GM18858 (cell line): ENCODE results near the gene MGAT3.
A peak's percentile ranks its signal among the peaks of the same experiment; 100 is the strongest.
"Not testable (repeated sequence)": the region's sequence is repeated elsewhere in the genome, so short reads cannot be mapped to it uniquely, and the experiment has no call there.

ENCODE experiments used
- ATAC-seq: cut with Tn5 transposase; IDR thresholded peaks from one replicate; pipeline ENCODE4 v1.9.1; 2021; ENCODE audit not compliant: unreplicated experiment

Gene MGAT3

DNA sequence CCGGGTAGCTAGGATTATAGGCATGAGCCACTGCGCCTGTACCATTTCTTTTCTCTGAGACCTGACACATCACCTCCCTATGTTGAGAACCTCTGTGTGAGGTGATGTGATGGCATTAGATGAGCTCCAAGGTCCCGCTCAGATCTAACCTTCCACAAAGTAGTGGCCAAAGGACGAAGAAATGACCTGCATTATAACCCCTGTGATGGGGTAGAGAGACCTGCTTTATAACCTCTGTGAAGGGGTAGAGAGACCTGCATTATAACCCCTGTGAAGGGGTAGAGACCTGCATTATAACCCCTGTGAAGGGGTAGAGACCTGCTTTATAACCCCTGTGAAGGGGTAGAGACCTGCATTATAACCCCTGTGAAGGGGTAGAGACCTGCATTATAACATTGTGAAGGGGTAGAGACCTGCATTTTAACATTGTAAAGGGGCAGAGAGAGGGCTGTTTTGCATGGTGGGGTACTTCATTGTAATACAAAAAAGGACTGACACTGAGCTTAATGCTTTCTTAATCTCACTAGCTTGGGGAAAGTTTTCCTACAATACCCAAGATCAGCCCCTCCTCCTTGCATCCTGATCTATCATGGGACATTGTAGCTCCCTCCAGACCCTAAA lies 53.8 kb downstream of the MGAT3 start:
- ATAC-seq, result no peak

DNA sequence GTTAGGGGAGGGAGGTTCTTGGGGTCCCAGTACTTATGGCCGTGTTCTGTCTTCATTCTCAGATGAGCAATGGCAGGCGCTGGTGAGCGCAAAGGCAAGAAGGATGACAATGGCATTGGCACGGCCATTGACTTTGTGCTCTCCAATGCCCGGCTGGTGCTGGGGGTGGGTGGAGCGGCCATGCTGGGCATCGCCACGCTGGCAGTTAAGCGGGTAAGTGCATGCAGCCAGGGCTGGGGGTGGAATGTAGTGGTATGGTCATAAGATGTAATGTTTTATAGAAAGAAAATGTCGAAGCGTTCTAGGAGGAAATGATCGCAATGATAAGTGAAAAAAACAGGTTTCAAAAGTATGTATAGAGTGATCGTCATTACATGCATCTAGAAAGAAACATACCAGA lies 54.4 kb downstream of the MGAT3 start:
- ATAC-seq, result no peak

DNA sequence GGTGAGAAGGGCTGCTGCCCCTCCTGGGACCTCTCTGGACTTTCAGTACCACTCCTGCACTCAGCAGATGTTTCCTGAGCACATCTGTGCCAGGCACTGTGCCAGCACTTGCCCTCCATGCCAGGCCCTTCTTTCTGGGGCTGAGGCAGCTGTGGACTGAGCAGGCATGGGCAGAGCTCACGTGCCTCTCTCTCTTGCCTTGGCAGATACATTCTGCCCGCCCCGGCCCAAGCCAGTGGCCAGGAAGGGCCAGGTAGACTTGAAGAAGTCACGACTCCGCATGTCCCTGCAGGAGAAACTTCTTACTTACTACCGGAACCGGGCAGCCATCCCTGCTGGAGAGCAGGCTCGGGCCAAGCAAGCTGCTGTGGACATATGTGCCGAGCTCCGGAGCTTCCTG lies 55.2 kb downstream of the MGAT3 start:
- no peak for ATAC-seq

DNA sequence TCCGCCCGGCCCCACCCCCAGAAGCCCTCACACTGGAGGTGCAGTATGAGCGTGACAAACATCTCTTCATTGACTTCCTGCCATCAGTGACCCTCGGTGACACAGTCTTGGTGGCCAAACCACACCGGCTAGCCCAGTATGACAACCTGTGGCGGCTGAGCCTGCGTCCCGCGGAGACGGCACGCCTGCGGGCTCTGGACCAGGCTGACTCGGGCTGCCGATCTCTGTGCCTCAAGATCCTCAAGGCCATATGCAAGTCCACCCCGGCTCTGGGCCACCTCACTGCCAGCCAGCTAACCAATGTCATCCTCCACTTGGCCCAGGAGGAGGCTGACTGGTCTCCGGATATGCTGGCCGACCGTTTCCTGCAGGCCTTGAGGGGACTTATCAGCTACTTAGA lies 57.0 kb downstream of the MGAT3 start:
- no peak for ATAC-seq

DNA sequence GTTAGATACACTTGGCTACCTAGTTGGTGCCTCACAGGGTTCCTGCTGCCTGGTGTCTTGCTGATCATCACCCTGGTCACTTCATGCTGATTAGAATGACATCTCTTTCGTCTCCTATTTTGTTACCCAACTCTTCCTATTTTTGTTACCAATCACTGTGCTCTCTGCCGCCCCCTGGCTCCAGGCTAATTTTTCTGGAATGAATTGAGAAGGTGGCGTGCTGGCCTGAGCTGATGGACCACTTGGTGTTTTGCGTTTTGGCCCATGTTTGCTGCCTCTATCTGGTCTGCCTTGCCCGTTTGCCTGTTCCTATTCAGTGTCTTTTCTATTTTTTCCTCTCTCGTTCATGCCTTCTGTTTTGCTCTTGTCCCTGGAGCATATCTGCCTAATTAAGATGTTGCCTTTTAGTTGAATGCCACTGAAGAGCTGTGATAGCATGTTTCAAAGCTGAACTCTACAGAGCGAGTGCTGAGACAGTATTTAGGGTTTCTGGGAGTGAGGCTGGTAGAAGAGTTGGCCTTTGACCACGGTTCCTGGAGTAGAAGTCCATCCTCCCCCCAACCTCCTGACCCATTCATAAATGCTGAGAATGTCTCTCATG lies 57.7 kb downstream of the MGAT3 start:
- no peak for ATAC-seq

DNA sequence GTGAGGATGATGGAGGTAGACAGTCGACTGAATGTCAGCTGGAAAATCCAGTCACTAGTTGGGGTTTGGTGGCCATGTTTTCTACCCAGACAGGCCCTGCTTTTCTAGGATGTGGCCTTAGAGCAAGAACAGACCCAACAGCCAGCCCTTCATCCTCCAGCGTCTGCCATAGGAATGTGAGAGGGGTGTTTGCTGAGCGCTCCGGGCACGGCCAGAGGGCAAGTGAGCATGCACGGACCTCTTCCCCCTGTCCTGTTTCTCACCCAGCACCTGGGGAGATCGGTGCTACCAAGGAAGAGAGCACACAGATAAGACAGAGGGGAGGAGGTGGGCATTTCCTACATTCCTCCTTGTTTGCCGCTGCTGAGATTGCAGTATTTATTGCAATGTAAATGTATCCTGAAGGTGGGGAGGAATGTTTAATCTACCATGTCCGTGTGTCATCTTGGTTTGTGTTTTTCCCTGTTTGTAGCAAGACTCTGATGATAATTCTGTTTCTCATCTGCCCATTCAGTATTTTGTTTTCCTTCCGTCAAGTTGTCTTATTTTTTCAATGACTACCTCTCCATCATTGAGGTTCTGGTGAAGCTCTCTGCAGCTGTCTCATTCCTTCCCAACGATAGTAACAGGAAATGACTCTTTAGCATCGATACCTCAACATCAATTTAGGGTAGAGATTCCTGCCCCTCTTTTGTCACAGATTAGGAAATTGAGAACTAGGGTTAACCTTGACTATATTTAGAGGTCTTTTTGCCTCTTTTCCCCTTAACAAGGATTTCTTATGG lies 58.6 kb downstream of the MGAT3 start:
- no peak for ATAC-seq

DNA sequence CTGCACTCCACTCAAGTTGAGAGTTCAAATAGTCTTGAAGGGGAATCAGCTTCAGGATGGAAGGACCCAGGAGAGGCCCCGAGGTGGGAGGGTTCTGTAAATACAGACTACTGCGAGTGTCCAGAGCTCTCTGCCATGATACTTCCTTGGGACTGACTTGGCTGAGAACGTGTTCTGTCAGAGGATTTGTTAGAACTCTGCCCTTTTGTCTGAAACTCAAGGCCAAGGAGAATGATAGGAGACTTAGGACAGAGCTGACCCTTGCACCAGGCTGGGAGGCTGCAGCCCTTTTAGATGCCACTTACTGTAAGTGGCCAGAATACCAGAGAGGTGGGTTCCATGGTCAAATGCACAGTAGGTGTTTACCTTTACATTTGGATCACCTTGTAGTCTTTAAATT lies 60.7 kb downstream of the MGAT3 start:
- ATAC-seq, result no peak

DNA sequence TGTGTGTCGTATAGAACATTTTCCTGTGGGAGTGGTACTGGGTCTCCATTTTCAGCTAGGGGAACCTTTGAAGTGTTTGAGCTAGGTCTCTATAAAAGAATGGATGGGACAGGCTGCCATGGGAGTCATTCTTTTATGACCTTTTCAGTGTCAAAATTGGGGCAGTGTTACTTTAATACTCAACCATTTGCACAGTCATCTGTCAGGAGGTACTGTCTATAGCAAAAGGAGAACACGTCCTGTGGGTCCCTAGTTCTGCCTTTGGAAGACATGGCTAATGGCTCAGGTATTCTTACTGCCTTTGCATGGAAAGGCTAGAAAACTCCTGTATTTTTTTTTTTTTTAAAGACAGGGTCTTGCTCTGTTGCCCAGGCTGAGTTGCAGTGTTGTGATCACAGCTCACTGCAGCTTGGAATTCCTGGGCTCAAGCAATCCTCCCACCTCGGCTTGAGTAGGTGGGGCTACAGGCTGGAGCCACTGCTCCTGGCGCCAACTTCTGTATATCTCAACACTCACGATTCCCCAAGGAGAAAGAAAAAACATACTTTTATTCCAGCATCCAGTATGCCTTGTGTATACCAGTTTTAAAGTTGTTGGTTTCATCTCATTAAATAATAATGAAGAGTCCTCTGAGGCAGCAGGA lies 61.5 kb downstream of the MGAT3 start:
- no peak for ATAC-seq

DNA sequence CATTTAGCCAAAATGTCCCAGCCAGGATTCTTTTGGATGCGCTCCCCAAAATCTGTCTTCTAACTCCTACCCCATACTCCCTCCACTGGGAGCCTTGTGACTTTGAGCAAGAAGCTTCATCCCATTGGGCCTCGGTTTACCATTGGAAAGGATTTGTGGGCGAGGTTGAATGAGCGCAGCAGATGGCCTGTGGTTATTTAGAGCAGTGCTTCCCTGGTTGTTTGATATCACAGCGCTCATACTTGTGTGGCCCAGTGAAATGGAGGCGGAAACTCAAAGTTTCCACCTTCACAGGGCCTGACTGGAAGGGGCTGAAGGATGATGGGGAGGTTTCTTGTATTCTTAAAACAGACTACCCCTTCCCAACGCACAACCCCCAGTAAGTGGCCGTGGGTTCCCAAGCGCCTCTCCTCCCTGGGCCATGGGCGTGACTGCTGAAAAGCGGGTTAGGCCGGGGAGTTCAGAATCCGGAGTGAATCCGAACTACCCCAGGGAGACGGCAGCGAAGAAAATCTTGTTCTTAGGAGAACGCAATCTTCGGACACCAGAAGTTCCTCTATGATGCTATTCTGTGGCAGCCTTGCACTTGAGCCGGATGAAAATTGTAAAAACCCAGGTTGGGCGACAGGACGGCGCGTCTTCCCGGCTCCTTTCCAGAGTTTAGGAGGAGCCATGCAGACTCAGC lies 62.3 kb downstream of the MGAT3 start:
- no peak for ATAC-seq

DNA sequence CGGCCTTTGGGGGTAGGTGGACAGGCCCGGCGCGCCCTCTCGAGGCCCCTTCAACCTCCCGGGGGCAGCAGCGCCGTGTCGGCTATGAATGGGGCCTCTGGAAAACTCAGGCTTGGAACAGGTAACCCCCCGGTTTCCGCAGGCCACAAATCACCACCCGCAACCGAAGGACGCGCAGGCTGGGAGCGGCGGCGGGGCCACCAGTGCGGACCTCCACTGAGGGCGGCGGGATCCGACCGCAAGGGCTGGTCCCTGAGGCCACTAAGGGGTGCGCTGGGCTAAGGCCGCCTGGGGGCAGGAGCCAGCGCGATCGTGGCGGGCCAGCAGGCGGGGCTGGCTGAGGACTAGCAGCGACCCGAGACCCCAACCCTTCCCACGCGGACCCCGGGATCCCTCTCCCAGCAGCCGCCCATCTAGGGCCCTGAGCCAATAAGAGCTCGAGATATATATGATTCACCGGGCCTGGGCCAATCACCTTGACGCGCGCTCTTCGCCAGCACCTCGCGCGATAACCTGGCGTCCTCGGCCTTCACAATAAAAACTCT lies 62.9 kb downstream of the MGAT3 start:
- peak; percentile 48 for ATAC-seq

DNA sequence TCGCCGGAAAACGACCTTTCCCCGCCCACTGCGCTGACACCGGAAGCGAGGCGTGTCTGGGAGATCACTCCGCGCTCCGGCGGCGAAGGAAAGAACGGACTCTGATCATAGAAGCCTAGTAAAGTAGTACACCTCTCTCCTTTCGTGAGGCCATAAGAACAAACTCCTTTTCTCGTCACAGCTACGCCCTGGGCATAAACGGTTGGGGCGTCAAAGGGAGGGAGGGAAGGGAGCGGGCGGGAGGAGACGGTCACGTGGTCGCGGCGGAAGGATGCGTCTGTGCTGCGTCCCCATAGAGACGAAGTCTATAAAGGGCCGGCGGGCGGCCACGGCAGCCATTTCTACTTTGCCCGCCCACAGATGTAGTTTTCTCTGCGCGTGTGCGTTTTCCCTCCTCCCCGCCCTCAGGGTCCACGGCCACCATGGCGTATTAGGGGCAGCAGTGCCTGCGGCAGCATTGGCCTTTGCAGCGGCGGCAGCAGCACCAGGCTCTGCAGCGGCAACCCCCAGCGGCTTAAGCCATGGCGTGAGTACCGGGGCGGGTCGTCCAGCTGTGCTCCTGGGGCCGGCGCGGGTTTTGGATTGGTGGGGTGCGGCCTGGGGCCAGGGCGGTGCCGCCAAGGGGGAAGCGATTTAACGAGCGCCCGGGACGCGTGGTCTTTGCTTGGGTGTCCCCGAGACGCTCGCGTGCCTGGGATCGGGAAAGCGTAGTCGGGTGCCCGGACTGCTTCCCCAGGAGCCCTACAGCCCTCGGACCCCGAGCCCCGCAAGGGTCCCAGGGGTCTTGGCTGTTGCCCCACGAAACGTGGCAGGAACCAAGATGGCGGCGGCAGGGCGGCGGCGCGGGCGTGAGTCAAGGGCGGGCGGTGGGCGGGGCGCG lies 63.7 kb downstream of the MGAT3 start, which contains the start of gene ATF4:
Gene ATF4 (plus strand): TSS at position 337 of the 880 bp plus-strand sequence. CDS start 884 bp downstream, outside the sequence.
- peak; percentile 23 for ATAC-seq

DNA sequence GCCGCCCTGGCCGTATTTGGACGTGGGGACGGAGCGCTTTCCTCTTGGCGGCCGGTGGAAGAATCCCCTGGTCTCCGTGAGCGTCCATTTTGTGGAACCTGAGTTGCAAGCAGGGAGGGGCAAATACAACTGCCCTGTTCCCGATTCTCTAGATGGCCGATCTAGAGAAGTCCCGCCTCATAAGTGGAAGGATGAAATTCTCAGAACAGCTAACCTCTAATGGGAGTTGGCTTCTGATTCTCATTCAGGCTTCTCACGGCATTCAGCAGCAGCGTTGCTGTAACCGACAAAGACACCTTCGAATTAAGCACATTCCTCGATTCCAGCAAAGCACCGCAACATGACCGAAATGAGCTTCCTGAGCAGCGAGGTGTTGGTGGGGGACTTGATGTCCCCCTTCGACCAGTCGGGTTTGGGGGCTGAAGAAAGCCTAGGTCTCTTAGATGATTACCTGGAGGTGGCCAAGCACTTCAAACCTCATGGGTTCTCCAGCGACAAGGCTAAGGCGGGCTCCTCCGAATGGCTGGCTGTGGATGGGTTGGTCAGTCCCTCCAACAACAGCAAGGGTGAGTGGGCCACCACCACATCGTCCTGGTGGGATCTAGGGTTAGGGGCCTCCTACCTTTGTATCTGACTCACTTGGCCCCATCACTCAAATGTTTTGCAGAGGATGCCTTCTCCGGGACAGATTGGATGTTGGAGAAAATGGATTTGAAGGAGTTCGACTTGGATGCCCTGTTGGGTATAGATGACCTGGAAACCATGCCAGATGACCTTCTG lies 64.5 kb downstream of the MGAT3 start:
- ATAC-seq, result peak; percentile 5

DNA sequence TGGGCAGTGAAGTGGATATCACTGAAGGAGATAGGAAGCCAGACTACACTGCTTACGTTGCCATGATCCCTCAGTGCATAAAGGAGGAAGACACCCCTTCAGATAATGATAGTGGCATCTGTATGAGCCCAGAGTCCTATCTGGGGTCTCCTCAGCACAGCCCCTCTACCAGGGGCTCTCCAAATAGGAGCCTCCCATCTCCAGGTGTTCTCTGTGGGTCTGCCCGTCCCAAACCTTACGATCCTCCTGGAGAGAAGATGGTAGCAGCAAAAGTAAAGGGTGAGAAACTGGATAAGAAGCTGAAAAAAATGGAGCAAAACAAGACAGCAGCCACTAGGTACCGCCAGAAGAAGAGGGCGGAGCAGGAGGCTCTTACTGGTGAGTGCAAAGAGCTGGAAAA lies 65.3 kb downstream of the MGAT3 start:
- ATAC-seq, result not testable (repeated sequence)

DNA sequence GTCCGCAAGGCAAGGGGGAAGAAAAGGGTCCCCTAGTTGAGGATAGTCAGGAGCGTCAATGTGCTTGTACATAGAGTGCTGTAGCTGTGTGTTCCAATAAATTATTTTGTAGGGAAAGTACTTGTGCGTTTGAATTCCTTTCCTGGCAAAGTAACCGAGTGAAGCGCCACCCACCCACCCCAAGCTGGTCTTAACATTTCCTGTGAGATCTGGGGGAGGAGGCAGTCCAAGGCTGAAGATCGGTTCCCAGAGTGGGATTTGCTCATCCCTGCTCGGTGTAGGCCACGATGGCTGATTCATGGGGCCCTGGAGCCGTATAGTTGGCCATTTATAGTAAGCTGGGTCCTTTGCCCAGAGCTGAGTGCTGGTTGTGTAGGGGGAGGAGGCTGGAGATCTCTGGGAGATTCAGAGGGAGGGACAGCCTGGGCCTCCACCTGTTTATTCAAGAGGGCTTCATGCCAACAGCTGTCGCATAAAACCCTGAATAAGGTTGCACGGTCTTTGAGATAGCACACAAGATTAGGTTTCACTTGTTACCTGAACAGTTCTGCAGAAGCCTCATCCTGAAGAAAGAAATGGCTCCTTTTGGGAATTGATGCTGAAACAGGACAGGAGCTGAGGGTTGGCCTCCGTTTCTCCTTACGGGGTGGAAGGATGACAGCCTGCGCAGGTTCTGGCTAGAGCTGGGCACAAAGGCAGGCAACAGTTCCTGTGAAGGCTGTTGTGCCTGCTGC lies 65.9 kb downstream of the MGAT3 start:
- ATAC-seq, result no peak

DNA sequence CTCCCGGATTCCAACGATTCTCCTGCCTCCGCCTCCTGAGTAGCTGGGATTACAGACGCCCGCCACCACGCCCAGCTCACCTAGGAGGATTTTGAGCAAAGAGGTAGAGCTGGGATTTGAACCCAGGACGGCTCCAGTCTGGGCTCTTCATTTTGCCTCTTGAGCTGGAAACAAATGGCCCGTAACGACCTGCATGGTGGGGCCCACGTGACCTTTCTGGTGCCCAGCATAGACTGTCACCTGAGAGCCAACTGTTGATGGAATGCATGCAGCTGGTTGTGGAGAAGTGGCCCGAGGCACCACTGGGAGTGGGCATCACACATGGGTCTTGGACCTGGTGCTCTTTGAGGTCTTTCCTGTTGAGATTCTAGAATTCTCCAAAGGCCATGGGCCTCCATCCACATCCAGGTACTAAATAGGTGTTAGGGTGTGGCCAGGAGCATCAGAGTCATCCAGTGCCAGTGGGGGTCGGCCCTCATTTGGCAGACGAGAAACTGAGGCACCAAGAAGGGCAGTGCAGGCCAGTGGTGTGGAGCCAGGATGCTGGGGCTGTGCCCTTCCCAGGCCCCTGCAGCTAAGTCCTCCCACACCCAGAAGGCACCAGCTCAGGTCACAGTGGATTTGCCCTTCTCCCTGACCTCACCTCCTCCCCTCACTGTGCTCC lies 67.4 kb downstream of the MGAT3 start:
- ATAC-seq, result no peak

DNA sequence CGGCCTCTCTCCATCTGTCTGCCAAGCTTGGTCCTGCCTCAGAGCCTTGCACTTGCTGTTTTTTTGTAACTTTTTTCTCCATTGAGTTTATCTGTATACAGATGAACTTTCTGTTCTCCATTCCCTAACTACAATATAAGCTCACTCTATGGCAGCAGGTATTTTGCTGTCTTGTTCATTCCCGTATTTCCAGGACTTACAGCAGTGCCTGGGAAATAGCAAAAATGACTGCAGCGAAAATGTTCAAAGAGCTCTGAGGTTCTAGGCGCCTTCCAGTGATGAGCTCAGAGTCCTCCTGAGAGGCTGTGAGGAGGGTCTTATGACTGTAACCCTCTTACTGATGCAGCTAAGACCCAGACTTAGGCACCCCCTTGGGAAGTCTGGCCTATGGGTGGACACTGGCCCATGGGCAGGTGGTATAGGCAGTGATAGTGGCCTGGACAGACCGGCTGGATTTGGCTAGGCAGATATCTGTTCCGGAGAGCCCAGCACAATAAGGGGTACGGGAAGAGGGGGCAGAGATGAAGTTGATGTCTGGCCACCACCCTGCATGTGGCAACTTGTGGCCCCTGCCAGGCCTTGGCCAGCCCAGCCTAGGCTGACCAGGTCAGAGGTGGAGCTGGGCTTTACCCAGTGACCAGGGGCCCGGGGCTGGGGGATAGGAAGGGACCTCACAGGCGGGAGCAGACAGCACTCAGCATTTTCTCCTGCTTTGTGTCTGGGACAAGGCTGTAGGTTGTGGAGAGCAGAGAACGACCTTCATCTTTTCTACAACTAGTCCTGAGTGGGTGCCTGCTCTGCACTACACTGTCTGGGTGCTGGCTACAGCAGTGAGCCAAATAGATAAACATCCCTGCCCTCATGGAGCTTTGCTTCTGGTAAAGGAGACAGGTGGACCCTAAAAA lies 68.2 kb downstream of the MGAT3 start:
- ATAC-seq, result no peak

DNA sequence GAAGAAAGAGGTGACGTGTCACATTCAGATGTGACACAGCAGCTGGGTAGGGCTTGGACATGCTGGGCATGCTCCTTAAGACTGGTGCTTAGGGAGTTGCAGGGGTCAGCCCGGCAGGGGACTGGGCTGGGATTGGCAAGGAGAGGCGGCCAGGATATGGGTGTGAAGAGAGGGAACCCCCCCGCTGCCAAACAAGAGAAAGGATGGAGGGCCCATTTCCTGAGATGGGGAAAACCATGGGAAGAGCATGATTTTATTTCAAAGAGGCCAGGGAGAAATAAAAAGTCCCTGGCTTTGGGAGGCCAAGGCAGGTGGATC lies 68.8 kb downstream of the MGAT3 start:
- ATAC-seq, result no peak
